SU-DHL-6 (cell line): ENCODE results near the gene ZNF316.

Source experiments
- H2AFZ ChIP-seq: fragments of 200-600 bp; sonication (generic); 2 replicates; pipeline ENCODE4 v1.6.1; 2014; ENCODE audit warnings: low read depth, mild to moderate bottlenecking, moderate library complexity, mixed read lengths, antibody characterized with exemption, low read length; ENCODE audit not compliant: severe bottlenecking
- H3F3A ChIP-seq: fragments of 200-600 bp; shearing (Covaris generic); 2 replicates; pipeline ENCODE4 v1.6.0; 2016; ENCODE audit warnings: antibody characterized with exemption, mild to moderate bottlenecking; ENCODE audit not compliant: insufficient read depth
- H3K27ac ChIP-seq: fragments of 200-600 bp; sonication (generic); 2 replicates; pipeline ENCODE4 v1.5.1; 2016; ENCODE audit warnings: low read depth, mild to moderate bottlenecking, low read length, moderate library complexity, mixed read lengths
- H3K27me3 ChIP-seq: fragments of 200-600 bp; sonication (generic), shearing (Covaris generic); 2 replicates; pipeline ENCODE4 v1.6.0; 2014; ENCODE audit warnings: mild to moderate bottlenecking, low read length
- H3K36me3 ChIP-seq: fragments of 200-600 bp; sonication (generic); 2 replicates; pipeline ENCODE4 v1.6.1; 2014; ENCODE audit warnings: mild to moderate bottlenecking, low read length, mixed read lengths
- H3K4me2 ChIP-seq: fragments of 300-600, 200-600 bp; shearing (Covaris generic), sonication (generic); 2 replicates; pipeline ENCODE4 v1.6.0; 2014; ENCODE audit warnings: low read length, low read depth, mild to moderate bottlenecking; ENCODE audit not compliant: poor library complexity, severe bottlenecking
- H3K4me3 ChIP-seq: fragments of 200-600 bp; sonication (generic); 2 replicates; pipeline ENCODE4 v1.5.1; 2014; ENCODE audit warnings: antibody characterized with exemption, low read length, mild to moderate bottlenecking, mixed read lengths; ENCODE audit not compliant: insufficient read depth, poor library complexity, severe bottlenecking
- H3K79me2 ChIP-seq: fragments of 200-600 bp; sonication (generic); 2 replicates; pipeline ENCODE4 v1.6.1; 2014; ENCODE audit warnings: mild to moderate bottlenecking, low read length, moderate library complexity; ENCODE audit not compliant: insufficient read depth
- H3K9ac ChIP-seq: fragments of 200-600 bp; sonication (generic); 2 replicates; pipeline ENCODE4 v1.7.0; 2014; ENCODE audit warnings: mild to moderate bottlenecking, low read length
- H3K9me2 ChIP-seq: fragments of 200-600 bp; sonication (generic); replicated peaks from 2 replicates; pipeline ENCODE4 v1.6.1; 2014; ENCODE audit warnings: low read length; ENCODE audit not compliant: insufficient read depth
- H3K9me3 ChIP-seq: fragments of 200-600 bp; sonication (generic); 2 replicates; pipeline ENCODE4 v1.6.1; 2014; ENCODE audit warnings: low read length, mixed read lengths; ENCODE audit not compliant: insufficient read depth
- H4K20me1 ChIP-seq: fragments of 200-600 bp; sonication (generic); 2 replicates; pipeline ENCODE4 v1.6.1; 2014; ENCODE audit warnings: low read depth, mild to moderate bottlenecking, antibody characterized with exemption, low read length, moderate library complexity, mixed read lengths
- CTCF ChIP-seq: fragments of 200-600 bp; sonication (generic); IDR thresholded peaks from one replicate; pipeline ENCODE4 v1.5.1; 2017; ENCODE audit warnings: antibody characterized with exemption, mild to moderate bottlenecking, low read length, moderate library complexity; ENCODE audit not compliant: insufficient read depth, poor library complexity, severe bottlenecking
- EZH2phosphoT487 ChIP-seq: fragments of 200-600 bp; sonication (generic), shearing (Covaris generic); conservative IDR thresholded peaks from 2 replicates; pipeline ENCODE4 v1.6.1; 2018; ENCODE audit warnings: mild to moderate bottlenecking, antibody characterized with exemption, low read length, moderate library complexity, mixed read lengths

Gene ZNF316

GRCh38 chr7:6654113-6654841, 17.2 kb downstream of the ZNF316 start:
- no peaks in the 10 kb centered on the region; the same call in 1 of the 2 replicates for H3K36me3 ChIP-seq

GRCh38 chr7:6654842-6655610, 17.9 kb downstream of the ZNF316 start:
- TF ChIP-seq EZH2phosphoT487, result no peak
- no peak for TF ChIP-seq CTCF
- Histone ChIP-seq H3K9ac (no peak overlapping the region), H3K9me2 (no peaks in the 10 kb centered on the region), H3F3A (0 out of 2 replicates have a peak, but pooled peaks cover 4% of the 10 kb centered on the region), H3K4me2 (no peak overlapping the region), H4K20me1 (no peaks in the 10 kb centered on the region), H3K79me2 (no peaks in the 10 kb centered on the region), H3K27me3 (no peaks in the 10 kb centered on the region), H3K9me3 (no peaks in the 10 kb centered on the region), H2AFZ (no peak overlapping the region), H3K27ac (no peak overlapping the region), H3K36me3 (no peaks in the 10 kb centered on the region; the same call in 1 of the 2 replicates), H3K4me3 (no peak overlapping the region)

More at GRCh38 chr7:6654113-6654841, 17.2 kb downstream of the ZNF316 start:
- Histone ChIP-seq H3K27ac (no peak overlapping the region), H3K4me2 (no peak overlapping the region), H3F3A (0 out of 2 replicates have a peak, but pooled peaks cover 4% of the 10 kb centered on the region), H4K20me1 (no peaks in the 10 kb centered on the region), H3K9me2 (no peaks in the 10 kb centered on the region), H3K27me3 (no peaks in the 10 kb centered on the region), H3K79me2 (no peaks in the 10 kb centered on the region), H3K9me3 (no peaks in the 10 kb centered on the region), H3K4me3 (no peak overlapping the region), H2AFZ (no peak overlapping the region), H3K9ac (no peak overlapping the region)
- TF ChIP-seq CTCF (no peak), EZH2phosphoT487 (no peak)

- no peaks in the 10 kb centered on the region; the same call in 1 of the 2 replicates for H3K36me3 ChIP-seq
- no peak overlapping the region for H3K4me2 ChIP-seq
Measured at GRCh38 chr7:6655636-6656385, 18.7 kb downstream of the ZNF316 start.

More at GRCh38 chr7:6655636-6656385, 18.7 kb downstream of the ZNF316 start:
- Histone ChIP-seq H3F3A (0 out of 2 replicates have a peak, but pooled peaks cover 4% of the 10 kb centered on the region), H3K9me2 (no peaks in the 10 kb centered on the region), H2AFZ (no peak overlapping the region), H3K9ac (no peak overlapping the region), H3K27me3 (no peaks in the 10 kb centered on the region), H4K20me1 (no peaks in the 10 kb centered on the region), H3K27ac (no peak overlapping the region), H3K4me3 (no peak overlapping the region), H3K9me3 (no peaks in the 10 kb centered on the region), H3K79me2 (no peaks in the 10 kb centered on the region)
- TF ChIP-seq CTCF (no peak), EZH2phosphoT487 (no peak)
